Measurements from ENCODE around the gene RSU1. TPM values are rescaled to one million over a fixed set of nuclear protein-coding genes. Genes with fewer than 3 reads are reported as not detected.

The RSU1 gene
- total and polyA plus RNA-seq, 10 of the 15 experiments (the other 5 are each of a cell fraction or from before 2014, with no cell fraction given) = 49.2 to 139 (median 81.3) TPM

DNA sequence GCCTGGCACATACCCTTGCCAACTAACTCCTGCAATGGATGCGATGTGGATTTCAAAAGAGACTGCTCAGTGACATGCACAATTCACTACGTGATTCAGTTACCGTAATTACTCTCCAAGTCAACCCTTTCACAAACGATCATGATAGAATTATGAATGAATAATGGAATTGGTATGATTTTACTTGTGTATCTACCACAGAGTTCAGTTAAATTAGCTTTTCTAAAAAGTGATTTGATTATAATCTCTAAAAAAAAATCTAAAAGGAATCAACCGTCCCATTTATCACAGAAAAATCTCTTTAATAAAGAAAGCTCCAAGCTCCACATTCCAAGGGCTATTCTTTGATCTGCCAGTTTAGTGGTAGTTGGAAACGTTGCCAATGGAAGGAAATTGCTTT lies 30.4 kb upstream of the RSU1 start:
- H3K9ac ChIP-seq (ENCODE audit: control insufficient read depth, insufficient read depth, low read length) = no peak overlapping the region
- SMC1A ChIA-PET (ENCODE audit: uncharacterized antibody, unreplicated experiment) = interaction anchor here (1.3 to 1.9 kb wide), 3 partner anchors 11 to 409 kb away, joined by 3 to 7 read pairs (median 3); no protein-coding TSS in a partner anchor
- 56% methylated on average over 6 of the region's 6 CpGs for WGBS (ENCODE audit: insufficient coverage, insufficient replicate concordance, low lambda C conversion rate, missing lambda C conversion rate)
- no peak overlapping the region for H3K4me3 ChIP-seq
- intact Hi-C loops (cut with micrococcal nuclease; ENCODE audit: unreplicated experiment) = loop anchor here (5.0 kb wide), 1 partner anchor 895 kb away; no protein-coding TSS in a partner anchor
- DNase-seq (ENCODE audit: low read depth, low spot score) = no peak
- no peak for FAIRE-seq
- CTCF ChIA-PET = interaction anchor here (0.6 kb wide), 1 partner anchor 390 kb away, joined by 3 read pairs; no protein-coding TSS in a partner anchor
- no peaks in the 10 kb centered on the region for H3K79me2 ChIP-seq (ENCODE audit: control insufficient read depth, insufficient read depth, low read length)
- H2AFZ ChIP-seq (ENCODE audit: control insufficient read depth, low read depth, low read length) = no peak overlapping the region
- RAD21 ChIA-PET (ENCODE audit: unreplicated experiment) = no interaction called here
- no peaks in the 10 kb centered on the region; a peak in 1 of 4 replicates for H3K27me3 ChIP-seq (replicated peaks in 1 of 2; ENCODE audit: control insufficient read depth in 2 of 2, insufficient read depth in 2 of 2, low read length in 1 of 2)
- H3K9me3 ChIP-seq (replicated peaks; ENCODE audit: control insufficient read depth, insufficient read depth, low read length) = no peaks in the 10 kb centered on the region
- no peak overlapping the region for H3K27ac ChIP-seq (ENCODE audit: control insufficient read depth, insufficient read depth)
- H3K4me2 ChIP-seq (ENCODE audit: control insufficient read depth, insufficient read depth) = no peak overlapping the region
- H3K36me3 ChIP-seq (ENCODE audit: control insufficient read depth in 2 of 2, insufficient read depth in 2 of 2, low read length in 1 of 2) = no peaks in the 10 kb centered on the region
- H4K20me1 ChIP-seq (ENCODE audit: control insufficient read depth, insufficient read depth) = no peaks in the 10 kb centered on the region
- TF ChIP-seq SIX5 (IDR thresholded peaks at IDR 0.05; ENCODE audit: low read depth, low read length, severe bottlenecking) = no peak
- no peak for TF ChIP-seq FOXM1 (IDR thresholded peaks at IDR 0.05; ENCODE audit: low read depth, low read length)
- no peak for TF ChIP-seq EP300 (IDR thresholded peaks at IDR 0.05; ENCODE audit: borderline replicate concordance in 1 of 2, control insufficient read depth in 1 of 2, low read depth in 2 of 2, low read length in 2 of 2)
- no peak for TF ChIP-seq RUNX3 (IDR thresholded peaks at IDR 0.05; ENCODE audit: low read length)
- no peak for TF ChIP-seq CBX5 (IDR thresholded peaks at IDR 0.05; ENCODE audit: low read depth)
- no peak for TF ChIP-seq YBX1 (IDR thresholded peaks at IDR 0.05)
- TF ChIP-seq KDM1A (IDR thresholded peaks at IDR 0.05; ENCODE audit: borderline replicate concordance) = no peak
- TF ChIP-seq, protein P1, sequence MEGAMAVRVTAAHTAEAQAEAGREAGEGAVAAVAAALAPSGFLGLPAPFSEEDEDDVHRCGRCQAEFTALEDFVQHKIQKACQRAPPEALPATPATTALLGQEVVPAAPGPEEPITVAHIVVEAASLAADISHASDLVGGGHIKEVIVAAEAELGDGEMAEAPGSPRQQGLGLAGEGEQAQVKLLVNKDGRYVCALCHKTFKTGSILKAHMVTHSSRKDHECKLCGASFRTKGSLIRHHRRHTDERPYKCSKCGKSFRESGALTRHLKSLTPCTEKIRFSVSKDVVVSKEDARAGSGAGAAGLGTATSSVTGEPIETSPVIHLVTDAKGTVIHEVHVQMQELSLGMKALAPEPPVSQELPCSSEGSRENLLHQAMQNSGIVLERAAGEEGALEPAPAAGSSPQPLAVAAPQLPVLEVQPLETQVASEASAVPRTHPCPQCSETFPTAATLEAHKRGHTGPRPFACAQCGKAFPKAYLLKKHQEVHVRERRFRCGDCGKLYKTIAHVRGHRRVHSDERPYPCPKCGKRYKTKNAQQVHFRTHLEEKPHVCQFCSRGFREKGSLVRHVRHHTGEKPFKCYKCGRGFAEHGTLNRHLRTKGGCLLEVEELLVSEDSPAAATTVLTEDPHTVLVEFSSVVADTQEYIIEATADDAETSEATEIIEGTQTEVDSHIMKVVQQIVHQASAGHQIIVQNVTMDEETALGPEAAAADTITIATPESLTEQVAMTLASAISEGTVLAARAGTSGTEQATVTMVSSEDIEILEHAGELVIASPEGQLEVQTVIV (IDR thresholded peaks at IDR 0.05; ENCODE audit: borderline replicate concordance, partially characterized antibody) = no peak
- TF ChIP-seq HDAC6 (IDR thresholded peaks at IDR 0.05; ENCODE audit: unreplicated experiment) = no peak
- no peak for TF ChIP-seq EGR1 (IDR thresholded peaks at IDR 0.05; ENCODE audit: borderline replicate concordance in 1 of 2, low read depth in 2 of 2, low read length in 2 of 2)
- no peak for TF ChIP-seq SRF (IDR thresholded peaks at IDR 0.05; ENCODE audit: low read depth in 2 of 2, low read length in 2 of 2)
- no peaks in the 10 kb centered on the region for H3K4me1 ChIP-seq (ENCODE audit: control insufficient read depth, insufficient read depth, low read length)
- no peak for ATAC-seq
- POLR2A ChIA-PET = interaction anchor here (0.6 kb wide), 1 partner anchor 618 kb away, joined by 3 read pairs; no protein-coding TSS in a partner anchor
- BruUV-seq (replicated peaks) = no TSS peak
- in situ Hi-C loops (cut with MboI) = loop anchor here (5.0 to 25.0 kb wide), 2 partner anchors 410 to 890 kb away; no protein-coding TSS in a partner anchor
